HG03354 (cell line): ENCODE data around the gene CACNA2D3.
"Not testable (repeated sequence)": the region's sequence is repeated elsewhere in the genome, so short reads cannot be mapped to it uniquely, and the experiment has no call there.

Source experiments
- ATAC-seq: cut with Tn5 transposase; IDR thresholded peaks from one replicate; pipeline ENCODE4 v1.9.1; 2021; ENCODE audit warnings: mild to moderate bottlenecking; ENCODE audit not compliant: unreplicated experiment, poor library complexity, severe bottlenecking

The CACNA2D3 gene

GRCh38 chr3:54632834-54633233 lies 510.5 kb downstream of the CACNA2D3 start:
- no peak for ATAC-seq

GRCh38 chr3:54633444-54634121 lies 511.2 kb downstream of the CACNA2D3 start:
- no peak for ATAC-seq

- no peak for ATAC-seq
These were observed 511.7 kb downstream of the CACNA2D3 start for GRCh38 chr3:54634122-54634469.

GRCh38 chr3:54639790-54640372 lies 517.5 kb downstream of the CACNA2D3 start:
- ATAC-seq, result not testable (repeated sequence)

- ATAC-seq, result no peak
These were observed 519.1 kb downstream of the CACNA2D3 start for GRCh38 chr3:54641226-54642014.

- no peak for ATAC-seq
These were observed 519.8 kb downstream of the CACNA2D3 start for GRCh38 chr3:54642147-54642546.

- ATAC-seq, result no peak
These were observed 525.4 kb downstream of the CACNA2D3 start for GRCh38 chr3:54647721-54648120.

- ATAC-seq, result no peak
These were observed 527.2 kb downstream of the CACNA2D3 start for GRCh38 chr3:54649551-54649950.

GRCh38 chr3:54653456-54654195 lies 531.3 kb downstream of the CACNA2D3 start:
- no peak for ATAC-seq

GRCh38 chr3:54654776-54655175 lies 532.4 kb downstream of the CACNA2D3 start:
- no peak for ATAC-seq

- no peak for ATAC-seq
These were observed 537.0 kb downstream of the CACNA2D3 start for GRCh38 chr3:54659347-54659746.

- ATAC-seq, result no peak
These were observed 538.4 kb downstream of the CACNA2D3 start for GRCh38 chr3:54660714-54661132.

- ATAC-seq, result no peak
These were observed 538.8 kb downstream of the CACNA2D3 start for GRCh38 chr3:54661151-54661550.

GRCh38 chr3:54663501-54664011 lies 541.2 kb downstream of the CACNA2D3 start:
- ATAC-seq, result no peak

- ATAC-seq, result no peak
These were observed 542.8 kb downstream of the CACNA2D3 start for GRCh38 chr3:54665016-54665600.

- ATAC-seq, result no peak
These were observed 545.9 kb downstream of the CACNA2D3 start for GRCh38 chr3:54668236-54668635.

GRCh38 chr3:54670201-54671000 lies 548.0 kb downstream of the CACNA2D3 start:
- no peak for ATAC-seq

- ATAC-seq, result no peak
These were observed 549.2 kb downstream of the CACNA2D3 start for GRCh38 chr3:54671511-54671910.

- no peak for ATAC-seq
These were observed 553.7 kb downstream of the CACNA2D3 start for GRCh38 chr3:54676087-54676486.
